ENCODE data around the gene NPAS3. TPM values are rescaled to one million over a fixed set of nuclear protein-coding genes. Genes with fewer than 3 reads are reported as not detected.

Gene NPAS3
- total and polyA plus RNA-seq, 2 of the 8 experiments (the other 6 are each of a cell fraction or from before 2014, with no cell fraction given), result 0.11 to 0.60 TPM

GRCh38 chr14:33449268-33449667 is 510.6 kb downstream of the NPAS3 start:
- H3K36me3 ChIP-seq (ENCODE audit: control insufficient read depth in 2 of 4, insufficient read depth in 4 of 4, low read length in 3 of 4), result no peaks in the 10 kb centered on the region
- H3K79me2 ChIP-seq (ENCODE audit: control insufficient read depth in 1 of 2, insufficient read depth in 2 of 2, low read length in 2 of 2), result no peaks in the 10 kb centered on the region
- no peaks in the 10 kb centered on the region for H3K4me1 ChIP-seq (replicated peaks in 1 of 4; ENCODE audit: control insufficient read depth in 3 of 4, insufficient read depth in 4 of 4, low read length in 3 of 4)
- WGBS, 2 experiments (ENCODE audit: extremely low coverage in 1 of 2, insufficient coverage in 1 of 2, insufficient read length in 1 of 2, insufficient replicate concordance in 2 of 2, low coverage in 1 of 2, low lambda C conversion rate in 2 of 2, missing lambda C conversion rate in 1 of 2), result 85% methylated on average over 2 of the region's 2 CpGs; no CpG with 5 or more reads in 1 of the 2 experiments
- no peaks in the 10 kb centered on the region for H3K27me3 ChIP-seq (replicated peaks in 1 of 4; ENCODE audit: control insufficient read depth in 3 of 4, extremely low read depth in 1 of 4, insufficient read depth in 3 of 4, low read length in 3 of 4)
- no peaks in the 10 kb centered on the region for H3K23me2 ChIP-seq (ENCODE audit: low read depth, low read length)
- H2AK5ac ChIP-seq (ENCODE audit: low read depth, low read length), result no peak overlapping the region
- no peak overlapping the region for H4K8ac ChIP-seq (ENCODE audit: extremely low read depth, insufficient read depth, low read length)
- H3K4ac ChIP-seq (replicated peaks; ENCODE audit: insufficient read length, low read depth, low read length), result no peak overlapping the region
- no peak overlapping the region for H3K4me2 ChIP-seq (ENCODE audit: insufficient read depth in 1 of 2, low read depth in 2 of 2, low read length in 2 of 2)
- FAIRE-seq, result no peak
- CTCF ChIA-PET (ENCODE audit: partially characterized antibody), result no interaction called here
- H4K91ac ChIP-seq (replicated peaks; ENCODE audit: insufficient read length, low read length), result no peak overlapping the region
- H2BK12ac ChIP-seq (ENCODE audit: low read depth, low read length), result no peak overlapping the region
- POLR2A ChIA-PET (ENCODE audit: partially characterized antibody), result no interaction called here
- no peak overlapping the region for H2BK20ac ChIP-seq (ENCODE audit: low read length)
- H3K18ac ChIP-seq (ENCODE audit: extremely low read depth, low read length), result no peak overlapping the region
- no peak overlapping the region for H2BK120ac ChIP-seq (replicated peaks; ENCODE audit: low read depth, low read length)
- H3K14ac ChIP-seq (ENCODE audit: insufficient read length), result no peak overlapping the region
- H3K9me3 ChIP-seq (ENCODE audit: insufficient read depth in 2 of 2, low read depth in 1 of 2, low read length in 1 of 2), result no peaks in the 10 kb centered on the region
- H3K27ac ChIP-seq (ENCODE audit: low read depth, low read length), result no peak overlapping the region
- no peak overlapping the region for H3K56ac ChIP-seq (replicated peaks; ENCODE audit: insufficient read length, low read depth, low read length)
- TF ChIP-seq CREB1 (IDR thresholded peaks at IDR 0.05), result no peak
- TF ChIP-seq TEAD4 (IDR thresholded peaks at IDR 0.05; ENCODE audit: low read depth, low read length), result no peak
- no peak for TF ChIP-seq BCL11A (IDR thresholded peaks at IDR 0.05; ENCODE audit: low read depth in 2 of 2, low read length in 2 of 2)
- no peak for TF ChIP-seq BRCA1 (IDR thresholded peaks at IDR 0.05; ENCODE audit: low read depth, low read length)
- no peak for TF ChIP-seq JUND (IDR thresholded peaks at IDR 0.05; ENCODE audit: low read length)
- TF ChIP-seq KDM5A (IDR thresholded peaks at IDR 0.05; ENCODE audit: low read length), result no peak
- no peak for TF ChIP-seq TBP (IDR thresholded peaks at IDR 0.05; ENCODE audit: low read depth, low read length)
- TF ChIP-seq RBBP5 (IDR thresholded peaks at IDR 0.05; ENCODE audit: borderline replicate concordance, low read depth, low read length), result no peak
- no peak overlapping the region for H2BK5ac ChIP-seq (ENCODE audit: low read depth, low read length)
- H3K4me3 ChIP-seq (ENCODE audit: extremely low read depth in 1 of 4, insufficient read depth in 2 of 4, low read depth in 3 of 4, low read length in 4 of 4), result no peak overlapping the region
- H4K20me1 ChIP-seq (replicated peaks in 1 of 2; ENCODE audit: control insufficient read depth in 1 of 2, insufficient read depth in 2 of 2, low read length in 2 of 2), result no peaks in the 10 kb centered on the region
- H3K9ac ChIP-seq (replicated peaks in 1 of 4; ENCODE audit: extremely low read depth in 1 of 4, low read depth in 3 of 4, low read length in 3 of 4), result no peak overlapping the region
- DNase-seq (ENCODE audit: low read depth in 1 of 2, low spot score in 2 of 2), result no peak
- H3K23ac ChIP-seq (ENCODE audit: insufficient read length), result no peak overlapping the region
- no peak overlapping the region for H2BK15ac ChIP-seq (ENCODE audit: low read length)
- no peak overlapping the region for H2AFZ ChIP-seq (ENCODE audit: low read length)
- H4K5ac ChIP-seq (ENCODE audit: insufficient read length, low read depth, low read length), result no peak overlapping the region
- H3K79me1 ChIP-seq (ENCODE audit: low read depth, low read length), result no peaks in the 10 kb centered on the region

Measured in H1 (cell line).